NCI-H2081 (cell line): ENCODE results near the gene SLC66A3.

ENCODE experiments used
- DNase-seq, 2 experiments: peaks; one replicate each; lab custom pipeline; 2025; lab: John Stamatoyannopoulos, UW

Gene SLC66A3

DNA sequence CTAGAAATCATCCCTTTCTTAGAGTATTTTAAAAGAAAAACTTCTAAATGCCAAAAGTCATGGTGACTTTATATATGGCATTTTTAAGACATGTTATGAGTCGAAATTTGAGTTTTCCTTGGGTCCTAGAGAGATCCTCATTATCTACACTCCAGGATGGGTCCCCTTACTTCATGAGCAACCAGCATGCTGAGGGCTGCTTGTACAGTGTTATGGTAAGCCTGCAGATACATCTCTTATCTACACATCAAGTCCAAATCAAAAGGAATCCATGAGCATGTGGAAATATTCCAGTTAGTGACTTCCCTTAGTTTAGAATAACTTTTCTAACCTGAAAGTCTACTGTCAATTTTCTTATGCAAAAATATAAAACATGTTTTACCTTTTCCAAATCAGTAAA, 58.7 kb downstream of the SLC66A3 start:
- DNase-seq = no peak

- DNase-seq = no peak
These were observed 59.5 kb downstream of the SLC66A3 start for GRCh38 chr2:11214770-11215169.

DNA sequence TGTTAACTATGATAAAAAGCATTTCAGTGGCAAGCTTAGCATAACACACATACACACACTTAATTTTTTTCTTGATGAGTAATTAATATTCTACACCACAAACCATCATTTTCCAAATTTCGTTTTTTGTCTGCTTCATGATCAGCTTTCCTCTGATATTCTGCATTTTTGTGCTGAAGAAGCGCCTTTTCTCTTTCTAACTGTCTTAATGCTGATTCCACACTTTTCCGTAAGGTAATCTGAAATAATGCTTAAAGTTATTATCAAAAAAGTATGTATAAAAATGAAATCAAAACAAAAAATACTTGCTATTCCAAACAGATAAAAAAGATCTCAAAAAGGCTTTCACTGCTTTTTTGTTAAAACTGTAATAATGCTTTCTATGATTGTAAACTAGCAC, 60.1 kb downstream of the SLC66A3 start:
- no peak for DNase-seq

GRCh38 chr2:11220445-11220844, 65.2 kb downstream of the SLC66A3 start:
- no peak for DNase-seq

GRCh38 chr2:11222845-11223244, 67.6 kb downstream of the SLC66A3 start:
- no peak for DNase-seq

DNA sequence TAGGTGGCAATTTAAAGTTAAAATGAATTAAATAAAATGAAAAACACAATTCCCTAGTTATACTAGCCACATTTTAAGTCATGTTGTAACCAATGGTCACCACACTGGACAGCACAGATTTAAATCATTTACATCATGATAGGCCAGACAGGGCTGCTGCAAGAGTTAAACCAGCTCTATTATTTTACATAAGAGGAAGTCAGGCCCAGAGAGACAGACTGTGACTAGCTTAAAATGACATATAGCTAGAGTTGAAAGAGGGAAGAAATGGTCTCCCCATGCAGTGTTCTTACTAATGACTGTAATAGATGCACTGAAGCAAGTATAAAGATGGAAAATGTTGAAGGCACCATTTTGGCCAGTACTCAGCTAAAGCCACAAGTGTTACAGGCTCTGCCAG, 69.6 kb downstream of the SLC66A3 start:
- no peak for DNase-seq

DNA sequence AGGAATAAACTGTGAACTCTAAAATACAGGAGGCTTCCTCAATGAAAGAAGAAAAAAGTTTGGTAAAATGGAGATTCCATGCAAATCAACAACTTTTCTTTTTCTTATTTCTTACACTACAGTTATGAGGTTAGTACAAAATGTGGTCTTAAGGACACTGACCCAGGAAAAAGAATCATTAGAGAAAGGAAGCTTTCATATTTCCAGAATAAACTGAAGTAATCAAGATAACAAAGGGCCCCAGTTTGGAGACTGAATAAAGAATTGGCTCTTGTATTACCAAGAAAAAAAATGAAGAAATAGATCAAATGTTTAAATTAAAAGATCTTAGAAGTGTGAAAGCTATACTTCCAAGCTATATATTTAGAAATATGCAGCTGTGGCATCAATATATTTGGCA, 72.3 kb downstream of the SLC66A3 start:
- DNase-seq = no peak
